Mucosa of descending colon (tissue), 3 donors: ENCODE data around the gene C2CD3. TPM values are rescaled to one million over a fixed set of nuclear protein-coding genes. Genes with fewer than 3 reads are reported as not detected.

Source experiments
- ATAC-seq: fragments of 200-7000 bp; cut with Tn5 transposase; one replicate; pipeline ENCODE4 v1.9.1; 2020; ENCODE audit warnings: mild to moderate bottlenecking, moderate library complexity
- DNase-seq, 3 donors: peaks; one replicate each; pipeline ENCODE4 v3.0.0-alpha.2; 2020
- H3K36me3 ChIP-seq: fragments of 200-600 bp; one replicate; pipeline ENCODE4 v1.8.0; 2021; ENCODE audit warnings: low read depth, mild to moderate bottlenecking
- H3K4me1 ChIP-seq: fragments of 200-600 bp; one replicate; pipeline ENCODE4 v1.8.0; 2021; ENCODE audit warnings: low read depth, mild to moderate bottlenecking
- H3K4me3 ChIP-seq: fragments of 200-600 bp; one replicate; pipeline ENCODE4 v1.8.0; 2021; ENCODE audit warnings: mild to moderate bottlenecking
- H3K9me3 ChIP-seq: fragments of 200-600 bp; one replicate; pipeline ENCODE4 v1.8.0; 2021; ENCODE audit warnings: mild to moderate bottlenecking
- CTCF ChIP-seq: fragments of 200-600 bp; IDR thresholded peaks from one replicate; pipeline ENCODE4 v1.8.0; 2022; ENCODE audit warnings: antibody characterized with exemption, mild to moderate bottlenecking
- intact Hi-C, 2 donors: fragments of 100-400 bp; cut with DNase I in 1 of 2; cut with micrococcal nuclease in 1 of 2; formaldehyde crosslinking; loops; one replicate each; pipeline versions ENCODE4 v1.11.0 to v1.11.1; 2022; cut with DNase I, micrococcal nuclease
- total RNA-seq, 3 donors: library from RNA; stranded (reverse); fragmentation: NEBNext Ultra II Directional in 2 of 3; extraction: Animal tissue kit (Norgen Biotek cat#: 25700) in 2 of 3; gene quantifications; one replicate each; pipeline versions ENCODE4 v1.2.1 to v1.2.4, GENCODE V29; 2021 to 2023
- donor health status: DM: no; HTN: no; CAD: no; lungs with moderate emphysema.
- donor health status: DM: no; HTN: no; CAD: no.
- donor health status: DM: no; HTN: yes; CAD: no.

The C2CD3 gene
- total RNA-seq, 3 donors from 2014 or later: 22.3 to 37.2 (median 32.1) TPM

GRCh38 chr11:74008373-74009229 is 162.2 kb downstream of the C2CD3 start, which contains the start of gene UCP3:
TSS of gene UCP3 (minus strand) at chr11:74009085. CDS start at chr11:74007042, 2,043 bp downstream.
- no peak within 1 kb of the TSS for H3K4me3 ChIP-seq
- TF ChIP-seq CTCF: no peak
- no peaks in the 10 kb centered on the region for H3K36me3 ChIP-seq
- H3K4me1 ChIP-seq: no peaks in the 10 kb centered on the region
- ATAC-seq: no peak
- no peak for DNase-seq
- H3K9me3 ChIP-seq: no peaks in the 10 kb centered on the region
- intact Hi-C loops: no loop called here

DNA sequence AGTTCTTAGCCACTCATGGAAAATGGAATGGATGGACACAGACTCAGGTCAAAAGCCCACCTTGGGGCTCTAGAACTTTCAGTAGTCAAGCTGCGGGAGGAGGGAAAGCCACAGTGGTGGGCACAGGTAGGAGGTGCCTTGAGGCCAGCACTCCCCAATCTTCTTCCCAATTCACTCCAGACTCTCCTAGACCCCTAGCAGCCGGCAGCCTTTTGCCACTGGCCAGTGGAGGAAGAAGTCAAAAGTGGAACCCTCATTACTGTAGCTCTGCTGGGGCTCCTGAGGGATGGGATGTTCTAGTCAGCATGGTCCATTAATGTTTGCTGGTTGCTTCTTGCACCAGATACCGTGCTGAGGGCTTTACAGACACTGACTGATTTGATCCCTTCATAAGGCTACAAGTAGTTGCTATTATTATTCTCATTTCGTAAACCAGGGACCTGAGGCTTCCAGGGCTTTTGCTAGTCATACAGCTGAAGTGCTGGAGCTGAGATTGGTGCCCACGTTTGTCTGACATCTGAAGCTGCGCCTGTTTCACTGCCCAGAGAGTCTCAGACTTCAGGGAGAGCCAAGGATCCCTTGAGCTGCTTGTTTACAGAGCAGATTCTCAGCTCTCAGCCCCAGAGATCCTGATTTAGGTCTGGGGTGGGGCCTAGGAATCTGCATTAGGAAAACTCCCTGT is 163.0 kb downstream of the C2CD3 start:
- Histone ChIP-seq H3K4me1 (no peaks in the 10 kb centered on the region), H3K4me3 (no peak overlapping the region), H3K36me3 (no peaks in the 10 kb centered on the region), H3K9me3 (no peaks in the 10 kb centered on the region)
- ATAC-seq: no peak
- TF ChIP-seq CTCF: no peak
- intact Hi-C loops: no loop called here
- no peak for DNase-seq

- Histone ChIP-seq H3K36me3 (no peaks in the 10 kb centered on the region), H3K4me3 (no peak overlapping the region), H3K9me3 (no peaks in the 10 kb centered on the region), H3K4me1 (no peaks in the 10 kb centered on the region)
- DNase-seq (no peak), ATAC-seq (no peak)
- intact Hi-C loops: no loop called here
- TF ChIP-seq CTCF: no peak
Measured at GRCh38 chr11:74006743-74007304, 164.0 kb downstream of the C2CD3 start.

DNA sequence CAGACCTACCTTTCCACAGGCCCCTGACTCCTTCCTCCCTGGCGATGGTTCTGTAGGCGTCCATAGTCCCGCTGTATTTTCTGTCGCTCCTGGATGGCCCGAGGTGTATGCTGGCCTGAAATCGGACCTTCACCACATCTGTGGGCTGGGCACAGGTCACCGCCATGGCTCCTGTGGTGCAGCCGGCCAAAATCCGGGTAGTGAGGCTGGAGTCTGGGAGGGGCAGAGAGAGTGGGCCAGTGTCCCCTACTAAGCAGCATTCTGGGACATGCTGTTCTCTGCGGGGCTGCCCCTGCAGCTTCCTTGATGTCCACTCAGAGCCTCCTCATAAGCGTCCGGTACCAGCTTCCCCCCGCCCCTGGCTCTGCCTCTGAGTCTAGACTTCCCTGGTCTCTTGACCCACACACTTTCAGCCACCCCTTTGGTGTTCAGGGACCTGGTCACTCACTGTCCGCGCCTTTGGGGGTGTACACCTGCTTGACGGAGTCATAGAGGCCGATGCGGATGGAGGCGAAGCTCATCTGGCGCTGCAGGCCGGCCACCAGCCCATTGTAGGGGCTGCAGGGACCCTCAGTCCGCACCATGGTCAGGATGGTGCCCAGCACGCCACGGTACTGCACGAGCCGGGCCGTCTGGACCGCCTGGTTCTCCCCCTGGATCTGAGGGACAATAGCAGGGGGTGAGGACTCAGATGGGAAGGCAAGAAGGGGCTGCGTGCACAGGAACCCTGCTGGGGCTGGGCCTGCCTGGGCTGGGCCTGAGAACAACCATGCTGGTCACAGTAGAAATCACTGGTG is 164.9 kb downstream of the C2CD3 start:
- no peaks in the 10 kb centered on the region for H3K36me3 ChIP-seq
- no peak for ATAC-seq
- no peak overlapping the region for H3K4me3 ChIP-seq
- H3K4me1 ChIP-seq: no peaks in the 10 kb centered on the region
- intact Hi-C loops: no loop called here
- no peak for DNase-seq
- no peak for TF ChIP-seq CTCF
- no peaks in the 10 kb centered on the region for H3K9me3 ChIP-seq
